ENCODE data around the gene IL22RA1.

- TF ChIP-seq EZH2 (IDR thresholded peaks at IDR 0.05) = no peak
- TF ChIP-seq POLR2AphosphoS5 (IDR thresholded peaks at IDR 0.05; ENCODE audit: borderline replicate concordance, low read depth, low read length) = no peak
- no peak for TF ChIP-seq FOXP2 (optimal IDR thresholded peaks at IDR 0.05; ENCODE audit: control extremely low read depth, extremely low read length, insufficient read depth)
Observed at GRCh38 chr1:24084050-24084449, 58.9 kb downstream of the IL22RA1 start.

Measured in SK-N-MC (cell line).